GM19438 (cell line): ENCODE results near the gene SELENOF.

Source experiments
- ATAC-seq: cut with Tn5 transposase; IDR thresholded peaks from one replicate; pipeline ENCODE4 v1.9.1; 2021; ENCODE audit warnings: low read depth; ENCODE audit not compliant: unreplicated experiment

Gene SELENOF

DNA sequence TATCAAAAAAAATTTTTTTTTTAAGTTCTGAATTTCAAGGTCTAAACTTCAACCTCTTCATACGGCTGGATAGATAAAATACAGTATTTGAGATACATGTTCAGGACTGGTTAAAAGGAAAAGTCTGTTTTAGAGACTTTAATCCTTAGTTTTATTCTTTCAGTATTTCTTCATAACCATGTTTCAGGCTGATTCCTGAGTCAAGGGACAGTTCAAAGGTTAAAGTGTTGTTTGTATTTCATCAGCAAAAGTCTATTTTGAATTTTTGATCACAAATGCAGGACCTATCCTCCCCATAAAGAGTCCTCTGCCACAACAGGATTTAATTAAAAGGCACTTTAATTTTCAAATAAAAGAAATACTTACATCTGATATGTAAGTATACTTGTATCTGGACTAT lies 53.5 kb downstream of the SELENOF start:
- no peak for ATAC-seq

DNA sequence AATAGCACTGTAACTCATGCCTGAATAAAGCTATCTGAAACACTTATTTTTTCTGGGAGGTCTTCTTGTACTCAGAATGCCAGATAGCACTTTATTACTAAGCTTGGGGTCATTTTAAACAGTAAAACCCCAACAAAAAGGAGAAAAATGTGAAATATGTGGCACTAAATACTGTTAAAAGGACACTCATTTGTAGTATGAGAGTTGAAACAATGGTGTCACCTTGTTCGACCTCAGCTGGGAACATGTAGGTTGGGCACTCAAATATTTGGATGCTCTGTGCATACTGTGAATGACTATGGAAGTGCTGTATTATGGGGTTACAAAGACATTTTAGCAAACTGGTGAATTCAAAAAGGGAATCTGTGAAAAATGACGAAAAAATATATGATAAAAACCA lies 53.9 kb downstream of the SELENOF start:
- no peak for ATAC-seq

DNA sequence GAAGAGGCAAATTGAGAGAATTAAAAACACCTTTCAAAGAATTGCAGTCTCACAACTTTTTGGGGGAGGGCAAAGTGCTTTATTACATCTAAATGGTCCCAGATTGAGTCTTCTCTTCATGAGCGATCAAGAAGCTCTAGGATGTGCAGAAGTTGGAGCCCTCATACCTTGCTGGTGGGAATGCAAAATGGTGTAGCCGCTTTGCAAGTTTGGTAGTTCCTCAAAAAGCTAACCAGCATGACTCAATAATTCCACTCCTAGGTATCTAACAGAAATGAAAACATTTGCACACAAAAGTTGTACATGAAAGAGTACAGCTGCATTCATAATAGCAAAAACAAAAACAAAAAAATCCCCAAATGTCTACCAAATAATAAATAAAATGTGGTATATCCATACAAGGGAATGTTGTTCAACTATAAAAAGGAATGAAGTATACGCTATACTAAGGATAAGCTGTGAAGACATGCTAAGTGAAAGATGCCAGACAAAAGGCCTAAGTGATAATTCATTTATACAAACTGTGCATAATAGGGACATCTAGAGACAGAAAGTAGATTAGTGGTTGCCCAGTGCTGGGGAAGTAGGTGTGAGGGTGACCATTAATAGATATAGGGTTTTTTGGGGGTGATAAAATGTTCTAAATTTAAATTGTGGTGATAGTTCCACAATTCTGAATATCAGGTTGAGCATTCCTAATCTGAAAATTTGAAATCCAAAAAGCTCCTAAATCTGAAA lies 55.2 kb downstream of the SELENOF start:
- no peak for ATAC-seq

DNA sequence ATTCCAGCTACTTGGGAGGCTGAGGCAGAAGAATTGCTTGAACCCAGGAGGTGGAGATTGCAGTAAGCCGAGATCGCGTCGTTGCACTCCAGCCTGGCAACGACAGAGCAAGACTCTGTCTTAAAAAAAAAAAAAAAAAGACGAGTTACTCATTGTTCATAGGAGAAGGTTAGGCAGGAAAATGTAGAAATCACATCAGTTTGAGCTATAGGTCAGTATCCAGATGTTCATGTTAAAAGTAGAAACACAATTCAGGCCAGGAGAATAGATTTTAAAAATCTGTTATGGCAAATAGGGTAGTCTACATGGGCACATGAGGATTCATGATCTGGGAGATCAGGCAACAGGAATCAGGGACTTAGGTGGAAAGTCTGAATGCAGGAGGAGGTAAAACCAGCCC lies 57.7 kb downstream of the SELENOF start:
- ATAC-seq, result no peak

DNA sequence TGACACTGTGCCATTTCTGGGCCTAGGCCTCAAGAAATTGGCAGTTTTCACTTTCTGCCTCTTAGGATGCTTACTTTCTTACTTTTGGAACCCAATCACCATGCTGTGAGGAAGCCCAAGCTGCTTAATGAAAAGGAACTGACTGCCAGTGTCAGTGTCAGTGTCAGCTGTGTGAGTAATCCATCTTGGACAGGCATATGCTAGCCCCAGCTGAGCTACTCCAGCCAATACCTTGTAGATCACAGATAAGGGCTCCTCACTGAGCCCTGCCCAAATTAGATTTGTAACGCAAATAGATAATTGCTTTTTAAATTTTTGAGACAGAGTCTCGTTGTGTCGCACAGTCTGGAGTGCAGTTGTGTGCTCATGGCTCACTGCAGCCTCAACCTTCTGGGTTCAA lies 59.6 kb downstream of the SELENOF start:
- no peak for ATAC-seq

DNA sequence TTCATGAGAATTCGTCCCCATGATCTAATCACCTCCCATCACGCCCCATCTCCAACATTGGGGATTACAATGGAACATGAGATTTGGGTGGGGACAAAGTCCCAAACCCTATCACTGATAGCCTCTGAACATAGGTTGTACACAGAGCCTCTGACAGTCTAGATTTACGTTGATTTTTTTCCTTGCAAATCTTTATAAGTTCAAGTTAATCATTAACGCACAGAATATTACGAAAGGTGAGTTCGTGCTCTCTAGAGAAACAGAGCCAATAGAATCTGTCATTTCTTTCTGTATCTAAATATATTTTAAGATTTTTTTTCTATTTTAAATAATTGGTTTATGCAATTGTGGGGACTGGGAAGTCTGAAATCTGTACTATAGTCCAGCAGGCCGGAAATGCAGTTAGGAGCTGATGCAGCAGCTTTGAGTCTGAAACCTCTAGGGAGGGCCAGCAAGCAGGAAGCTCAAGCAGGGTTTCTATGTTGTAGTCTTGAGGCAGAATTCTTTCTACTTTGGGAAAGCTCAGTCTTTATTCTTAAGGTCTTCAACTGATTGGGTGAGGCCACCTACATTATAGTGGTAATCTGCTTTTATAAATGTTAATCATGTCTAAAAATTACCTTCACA lies 61.0 kb downstream of the SELENOF start:
- ATAC-seq, result no peak

DNA sequence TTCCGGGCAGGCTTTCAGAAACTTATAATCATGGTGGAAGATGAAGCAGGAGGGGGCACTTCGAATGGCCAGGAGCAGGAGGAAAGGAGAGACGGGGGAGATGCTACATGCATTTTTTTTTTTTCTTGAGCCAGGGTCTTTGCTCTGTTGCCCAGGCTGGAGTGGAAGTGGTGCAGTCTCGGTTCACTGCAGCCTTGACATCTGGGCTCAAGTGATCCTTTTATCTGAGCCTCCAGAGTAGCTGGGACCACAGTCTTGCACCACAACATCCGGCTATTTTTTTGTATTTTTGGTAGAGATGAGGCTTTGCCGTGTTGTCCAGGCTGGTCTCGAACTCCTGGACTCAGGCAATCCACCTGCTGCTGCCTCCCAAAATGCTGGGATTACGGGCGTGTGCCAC lies 61.6 kb downstream of the SELENOF start:
- no peak for ATAC-seq

DNA sequence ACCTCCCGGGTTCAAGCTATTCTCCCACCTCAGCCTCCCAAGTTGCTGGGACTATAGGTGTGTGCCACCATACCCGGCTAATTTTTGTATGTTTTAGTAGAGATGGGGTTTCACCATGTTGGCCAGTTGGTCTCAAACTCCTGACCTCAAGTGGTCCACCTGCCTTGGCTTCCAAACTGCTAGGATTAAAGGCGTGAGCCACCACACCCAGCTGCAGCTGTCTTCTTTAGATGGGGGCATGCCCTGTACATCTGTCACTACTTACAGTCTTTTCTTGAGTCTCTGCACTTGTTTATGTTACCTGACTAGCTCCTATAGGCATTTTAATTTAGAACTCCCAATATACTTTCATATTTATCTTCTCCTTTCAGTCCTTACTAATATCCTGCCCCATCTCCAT lies 64.2 kb downstream of the SELENOF start:
- no peak for ATAC-seq

DNA sequence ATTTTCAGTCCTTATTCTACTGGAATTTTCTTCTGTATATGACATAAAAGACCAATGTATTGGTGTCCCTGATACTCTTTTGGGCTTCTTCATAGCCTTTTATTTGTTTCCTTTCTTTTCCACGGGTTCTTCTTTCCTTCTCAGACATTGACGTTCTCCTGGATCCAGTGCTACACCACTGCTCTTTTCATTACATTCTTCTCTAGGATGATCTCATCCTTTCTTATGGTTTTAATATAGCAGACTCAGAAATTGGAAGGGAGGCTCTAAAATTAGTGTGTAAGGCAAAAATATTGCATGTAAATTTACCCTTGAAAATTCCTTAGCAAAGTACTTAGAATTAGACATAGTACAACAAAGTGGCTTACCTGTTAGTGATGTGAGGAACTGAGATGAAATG lies 65.3 kb downstream of the SELENOF start:
- no peak for ATAC-seq

DNA sequence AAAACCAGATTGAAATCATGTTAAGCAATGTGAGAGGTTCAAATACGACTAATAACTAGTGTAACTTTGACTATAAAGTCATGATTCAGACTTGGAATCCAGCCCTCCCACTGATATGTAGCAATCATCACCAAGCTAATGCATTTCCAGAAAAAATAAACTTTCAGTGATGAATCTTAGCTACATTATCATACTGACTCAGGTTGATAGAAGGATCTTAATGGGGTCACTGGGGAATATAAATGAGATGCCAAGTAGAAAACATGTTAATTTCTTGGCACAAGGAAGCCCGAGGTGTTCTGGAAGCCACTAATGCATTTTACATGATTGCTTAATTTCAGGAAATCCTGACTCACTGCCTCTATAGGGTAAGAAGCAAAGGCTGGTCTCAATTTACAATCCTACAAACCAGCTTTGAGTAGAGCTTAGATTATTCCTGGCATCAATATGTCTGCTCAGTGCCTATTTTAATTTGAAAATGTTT lies 67.7 kb downstream of the SELENOF start:
- no peak for ATAC-seq

DNA sequence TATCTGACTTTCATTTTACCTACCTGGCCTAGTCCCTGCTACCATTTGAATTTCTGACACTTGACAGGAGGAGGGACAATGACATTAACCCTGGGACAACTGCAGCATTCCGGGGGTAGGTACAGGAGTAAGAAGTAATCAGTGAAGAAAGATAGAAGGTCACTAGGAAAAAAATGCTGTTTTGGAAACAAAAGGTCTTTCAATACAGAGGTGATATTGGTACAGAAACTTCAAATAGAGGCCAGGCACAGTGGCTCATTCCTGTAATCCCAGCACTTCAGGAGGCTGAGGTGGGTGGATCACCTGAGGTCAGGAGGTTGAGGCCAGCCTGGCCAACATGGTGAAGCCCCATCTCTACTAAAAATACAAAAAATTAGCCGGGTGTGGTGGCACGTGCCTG lies 68.4 kb downstream of the SELENOF start:
- no peak for ATAC-seq

DNA sequence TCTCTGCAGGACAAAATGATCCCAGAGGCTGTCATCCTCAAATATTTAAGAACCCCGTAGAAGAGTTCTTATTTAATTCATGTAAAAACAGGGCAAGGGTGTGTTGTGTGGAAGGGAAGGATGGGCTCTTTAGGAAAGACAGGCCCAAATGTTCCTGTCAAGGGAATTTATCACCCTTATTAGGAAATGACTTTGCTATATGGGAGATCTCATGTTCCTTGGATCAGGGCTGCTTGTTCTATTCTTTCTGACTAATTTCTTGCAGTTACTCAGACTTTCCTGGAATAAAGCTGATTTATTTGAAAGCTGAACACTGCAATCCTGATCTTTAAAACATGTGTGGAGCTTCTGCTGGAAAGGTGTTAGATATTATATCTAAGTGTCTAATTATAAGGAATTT lies 72.8 kb downstream of the SELENOF start:
- ATAC-seq, result no peak

DNA sequence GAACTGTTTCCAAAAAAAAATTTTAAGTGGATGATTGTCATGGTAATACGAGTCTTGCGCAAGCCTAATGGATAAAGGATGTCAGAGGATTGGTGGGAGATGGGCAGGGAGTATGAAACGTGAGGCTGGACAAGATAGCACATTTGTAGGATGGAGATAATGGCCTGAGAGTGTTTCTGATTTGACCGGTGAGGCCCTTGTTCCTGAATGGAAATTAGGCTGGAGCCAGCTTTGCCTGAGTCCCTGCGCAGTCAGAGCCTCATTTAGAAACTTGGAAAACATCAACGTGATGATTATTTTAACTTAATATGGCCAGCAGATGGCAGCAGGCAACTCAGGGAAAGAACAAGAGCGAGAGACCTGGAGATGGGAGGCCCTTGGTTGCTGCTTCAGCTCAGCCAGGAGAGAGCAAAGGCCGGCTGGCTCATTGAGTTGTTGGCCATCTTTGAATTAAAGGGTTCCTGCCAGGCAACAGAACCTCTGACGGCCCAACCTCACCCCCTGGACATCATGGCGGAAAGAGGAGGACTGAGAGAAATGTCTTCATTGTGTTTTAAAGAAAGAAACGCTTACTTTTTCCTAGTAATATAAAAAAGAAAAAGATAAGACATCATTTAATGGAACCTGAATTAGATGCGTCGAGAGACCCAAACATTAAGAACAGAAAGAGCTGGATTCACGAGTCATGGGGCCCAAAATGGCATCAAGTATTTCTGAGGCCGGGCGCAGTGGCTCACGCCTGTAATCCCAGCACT lies 80.3 kb downstream of the SELENOF start:
- ATAC-seq, result peak; percentile 77

DNA sequence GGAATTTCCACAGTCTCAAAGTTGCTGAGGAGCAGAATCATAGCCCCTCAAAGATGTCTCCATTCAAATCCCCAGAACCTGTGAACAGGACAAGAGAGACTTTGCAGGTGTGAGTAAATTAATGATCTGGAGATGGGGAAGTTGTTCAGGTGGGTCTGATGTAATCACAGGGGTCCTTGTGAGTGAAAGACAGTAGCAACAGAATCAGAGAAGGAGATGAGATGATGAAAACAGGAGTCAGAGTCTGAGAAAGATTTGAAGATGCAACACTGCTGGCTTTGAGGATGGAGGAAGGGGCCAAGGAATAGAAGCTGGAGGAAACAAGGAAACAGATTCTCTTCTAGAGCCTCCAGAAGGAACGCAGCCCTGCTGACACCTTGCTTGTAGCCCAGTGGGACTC lies 81.5 kb downstream of the SELENOF start:
- no peak for ATAC-seq

DNA sequence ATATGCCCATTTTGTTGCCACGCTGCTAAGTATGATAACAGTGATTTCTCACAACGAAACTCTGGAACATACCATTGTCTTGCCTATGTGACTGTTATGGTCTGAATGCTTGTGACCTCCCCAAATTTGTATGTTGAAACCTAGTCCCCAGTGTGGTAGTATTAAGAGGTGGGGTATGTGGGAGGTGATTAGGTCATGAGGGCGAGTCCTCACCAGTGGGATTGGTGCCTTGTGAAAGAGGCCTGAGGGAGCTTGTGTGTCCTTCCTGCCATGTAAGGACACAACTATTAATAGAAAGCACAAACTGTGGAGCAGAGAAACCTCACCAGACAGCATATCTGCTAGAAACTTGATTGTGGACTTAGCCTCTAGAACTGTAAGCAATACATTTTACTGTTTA lies 84.6 kb downstream of the SELENOF start:
- ATAC-seq, result no peak

DNA sequence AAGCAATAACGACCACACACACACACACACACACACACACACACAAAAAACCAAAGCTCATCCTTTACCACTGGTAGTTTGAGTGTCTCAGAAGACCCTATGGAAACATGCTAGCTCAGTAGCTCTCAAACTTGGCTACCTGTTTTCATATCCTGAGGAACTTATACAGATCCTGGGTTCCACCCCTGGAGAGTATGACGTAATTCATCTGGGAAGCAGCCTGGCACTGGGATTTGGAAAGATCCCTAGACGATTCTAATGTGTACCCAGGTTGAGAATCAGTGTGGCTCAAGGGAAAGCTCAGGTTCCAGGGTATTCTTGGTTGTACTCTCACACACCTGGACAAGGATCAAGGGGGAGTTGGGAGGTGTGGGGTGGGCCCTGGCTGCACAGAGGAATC lies 85.9 kb downstream of the SELENOF start:
- no peak for ATAC-seq

DNA sequence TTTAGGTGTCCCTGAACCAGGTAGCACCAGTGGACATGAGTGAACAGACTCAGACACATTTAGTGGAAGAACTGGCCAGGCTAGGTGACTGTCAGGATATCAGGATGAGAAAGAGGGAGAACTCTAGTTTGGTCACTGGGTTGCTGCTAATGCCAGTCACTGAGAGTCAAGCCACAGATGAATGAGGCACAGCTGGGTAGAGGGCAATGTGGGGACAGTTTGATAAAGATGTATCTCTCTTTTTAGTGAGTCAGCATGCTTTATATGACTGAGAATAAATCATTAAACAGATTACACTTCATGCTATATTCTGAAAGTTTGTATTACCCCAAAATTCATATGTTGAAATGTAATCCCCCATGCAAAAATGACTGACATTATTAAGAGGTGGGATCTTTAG lies 87.1 kb downstream of the SELENOF start:
- no peak for ATAC-seq

DNA sequence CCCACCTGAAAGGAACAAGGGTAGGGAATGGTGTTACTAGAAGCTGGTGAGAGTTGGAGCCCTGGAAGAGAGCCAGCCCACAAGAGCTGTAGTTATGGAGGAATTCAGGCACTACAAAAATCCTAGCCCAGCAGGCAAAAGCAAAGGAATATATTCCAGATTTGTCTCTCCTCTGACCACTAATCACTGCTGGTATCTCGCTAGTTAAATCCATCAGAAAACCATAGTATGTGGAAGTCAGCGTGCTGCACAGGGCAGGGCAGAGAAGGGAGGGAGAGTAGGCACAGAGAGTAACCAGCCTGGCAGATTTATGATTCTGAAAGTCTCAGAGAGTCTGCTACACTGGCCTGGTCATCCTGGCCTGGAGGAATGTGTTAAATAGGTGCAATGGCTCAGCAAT lies 88.6 kb downstream of the SELENOF start:
- ATAC-seq, result no peak

DNA sequence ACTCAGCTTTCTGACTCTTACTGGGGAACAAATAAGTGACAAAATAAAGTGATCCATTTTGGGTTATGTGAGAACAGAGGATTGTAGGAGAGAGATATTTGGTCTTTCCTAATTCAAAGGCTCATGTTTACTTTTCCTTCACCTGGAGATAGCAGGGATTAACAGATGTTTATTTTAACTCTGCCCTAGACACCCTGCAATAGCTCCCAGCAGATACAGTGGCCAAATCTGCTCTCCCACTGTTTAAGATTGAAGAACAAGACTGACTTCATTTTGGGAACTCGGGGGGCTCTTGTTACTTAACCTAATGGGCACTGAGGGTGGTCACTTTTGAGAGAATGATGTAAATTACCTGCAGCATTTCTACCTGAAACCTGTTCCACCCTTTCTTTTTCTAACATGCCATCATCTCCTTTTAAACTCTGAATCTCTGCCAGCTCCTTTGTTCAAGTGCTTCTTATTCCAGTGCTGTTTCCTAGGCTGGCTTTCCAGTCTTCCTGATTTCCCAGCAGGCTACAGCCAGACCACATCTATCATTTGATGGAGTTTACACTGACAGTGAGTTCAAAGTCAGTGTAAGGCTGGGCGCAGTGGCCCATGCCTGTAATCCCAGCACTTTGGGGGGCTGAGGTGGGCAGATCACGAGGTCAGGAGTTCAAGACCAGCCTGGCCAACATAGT lies 90.0 kb downstream of the SELENOF start:
- ATAC-seq, result no peak

DNA sequence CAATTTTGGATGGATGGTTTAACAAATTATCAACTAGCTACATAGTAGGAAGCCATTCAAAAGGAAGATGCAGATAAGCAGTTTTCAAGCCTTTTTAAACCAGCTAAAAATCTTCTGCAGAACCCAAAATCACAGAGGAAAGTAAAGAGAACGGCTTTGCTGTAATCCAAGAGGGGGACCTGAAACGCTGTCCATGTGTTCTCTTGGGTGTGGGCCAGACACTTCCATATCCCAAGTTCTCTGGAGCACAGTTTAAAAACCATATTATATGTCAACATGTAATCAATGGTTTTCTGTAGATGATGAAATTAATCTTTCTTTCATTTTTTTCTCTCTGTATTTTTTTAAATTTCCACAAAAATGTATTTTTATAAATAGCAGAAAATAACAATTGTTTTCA lies 90.5 kb downstream of the SELENOF start:
- no peak for ATAC-seq

DNA sequence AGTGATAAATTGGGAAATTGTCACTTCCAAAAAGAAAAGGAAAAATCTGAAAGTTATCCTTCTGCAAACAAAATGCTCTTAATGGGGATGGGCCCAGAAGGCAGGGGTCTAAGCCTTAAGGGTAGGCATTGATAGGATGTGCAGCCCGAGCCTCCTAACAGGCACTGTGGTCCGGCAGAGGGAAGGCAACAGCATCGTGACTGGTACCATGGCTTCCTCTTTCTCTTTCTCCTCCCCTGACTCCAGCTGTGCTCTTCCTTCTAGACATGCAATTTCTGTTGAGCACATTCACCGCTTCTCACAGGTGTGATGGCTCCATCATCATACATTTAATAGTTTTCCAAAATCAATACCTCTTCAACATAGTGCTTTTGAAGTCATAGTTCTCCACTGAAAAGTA lies 91.5 kb downstream of the SELENOF start:
- no peak for ATAC-seq
